ENCODE measurements around the gene CORO1A.
"Not testable (repeated sequence)": the region's sequence is repeated elsewhere in the genome, so short reads cannot be mapped to it uniquely, and the experiment has no call there.

The CORO1A gene

DNA sequence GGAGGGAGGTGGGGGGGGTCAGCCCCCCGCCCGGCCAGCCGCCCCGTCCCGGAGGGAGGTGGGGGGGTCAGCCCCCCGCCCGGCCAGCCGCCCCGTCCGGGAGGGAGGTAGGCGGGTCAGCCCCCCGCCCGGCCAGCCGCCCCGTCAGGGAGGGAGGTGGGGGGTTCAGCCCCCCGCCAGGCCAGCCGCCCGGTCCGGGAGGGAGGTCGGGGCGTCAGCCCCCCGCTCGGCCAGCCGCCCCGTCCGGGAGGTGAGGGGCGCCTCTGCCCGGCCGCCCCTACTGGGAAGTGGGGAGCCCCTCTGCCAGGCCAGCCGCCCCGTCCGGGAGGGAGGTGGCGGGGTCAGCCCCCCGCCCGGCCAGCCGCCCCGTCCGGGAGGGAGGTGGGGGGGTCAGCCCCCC is 14.0 kb upstream of the CORO1A start:
- H3K27ac ChIP-seq; DNase-seq (ENCODE audit: low read depth, low spot score): not testable (repeated sequence)

DNA sequence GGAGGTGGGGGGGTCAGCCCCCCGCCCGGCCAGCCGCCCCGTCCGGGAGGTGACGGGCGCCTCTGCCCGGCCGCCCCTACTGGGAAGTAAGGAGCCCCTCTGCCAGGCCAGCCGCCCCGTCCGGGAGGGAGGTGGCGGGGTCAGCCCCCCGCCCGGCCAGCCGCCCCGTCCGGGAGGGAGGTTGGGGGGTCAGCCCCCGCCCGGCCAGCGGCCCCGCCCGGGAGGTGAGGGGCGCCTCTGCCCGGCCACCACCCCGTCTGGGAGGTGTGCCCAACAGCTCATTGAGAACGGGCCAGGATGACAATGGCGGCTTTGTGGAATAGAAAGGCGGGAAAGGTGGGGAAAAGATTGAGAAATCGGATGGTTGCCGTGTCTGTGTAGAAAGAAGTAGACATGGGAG is 13.3 kb upstream of the CORO1A start:
- DNase-seq (ENCODE audit: low read depth, low spot score), result not testable (repeated sequence)

GRCh38 chr16:30173054-30173453 is 10.3 kb upstream of the CORO1A start:
- no peak for DNase-seq (ENCODE audit: low read depth, low spot score)

More for the DNA sequence above, 13.3 kb upstream of the CORO1A start:
- not testable (repeated sequence) for H3K27ac ChIP-seq

DNA sequence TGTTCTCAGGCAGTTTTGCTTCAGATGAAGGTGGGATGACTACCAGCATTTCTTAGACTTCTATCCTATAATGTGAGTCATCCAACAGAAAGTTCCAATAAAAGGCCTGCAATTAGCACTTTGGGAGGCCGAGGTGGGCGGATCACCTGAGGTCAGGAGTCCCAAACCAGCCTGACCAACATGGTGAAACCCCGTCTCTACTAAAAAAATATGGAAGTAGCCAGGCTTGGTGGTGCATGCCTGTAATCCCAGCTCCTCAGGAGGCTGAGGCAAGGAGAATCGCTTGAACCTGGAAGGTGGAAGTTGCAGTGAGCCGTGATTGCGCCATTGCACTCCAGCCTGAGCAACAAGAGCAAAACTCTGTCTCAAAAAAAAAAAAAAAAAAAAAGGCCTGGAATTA is 6.5 kb upstream of the CORO1A start:
- H3K27ac ChIP-seq; DNase-seq (ENCODE audit: low read depth, low spot score): not testable (repeated sequence)

More at GRCh38 chr16:30173054-30173453, 10.3 kb upstream of the CORO1A start:
- no peak overlapping the region for H3K27ac ChIP-seq

DNA sequence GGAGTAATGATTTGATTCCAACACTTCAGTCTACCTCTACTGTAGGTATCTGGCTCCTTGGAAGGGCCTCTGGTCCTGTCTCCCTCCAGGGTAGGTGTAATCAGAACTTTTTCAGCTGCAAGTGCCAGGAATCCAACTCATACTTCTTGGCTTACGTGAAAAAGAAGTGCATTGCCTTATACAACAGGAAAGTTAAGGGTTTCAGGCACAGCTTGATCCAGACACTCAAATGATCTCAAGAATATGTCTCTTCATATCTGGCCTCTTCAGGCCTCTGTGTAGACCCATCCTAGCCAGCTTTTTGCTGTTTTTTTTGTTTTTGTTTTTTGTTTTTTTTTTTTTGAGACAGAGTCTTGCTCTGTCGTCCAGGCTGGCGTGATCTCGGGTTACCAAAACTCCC is 4.2 kb upstream of the CORO1A start:
- H3K27ac ChIP-seq, result no peak overlapping the region
- DNase-seq (ENCODE audit: low read depth, low spot score), result no peak

- H3K27ac ChIP-seq, result no peak overlapping the region
- DNase-seq (ENCODE audit: low read depth, low spot score), result no peak
Observed at GRCh38 chr16:30179931-30180330, 3.5 kb upstream of the CORO1A start.

DNA sequence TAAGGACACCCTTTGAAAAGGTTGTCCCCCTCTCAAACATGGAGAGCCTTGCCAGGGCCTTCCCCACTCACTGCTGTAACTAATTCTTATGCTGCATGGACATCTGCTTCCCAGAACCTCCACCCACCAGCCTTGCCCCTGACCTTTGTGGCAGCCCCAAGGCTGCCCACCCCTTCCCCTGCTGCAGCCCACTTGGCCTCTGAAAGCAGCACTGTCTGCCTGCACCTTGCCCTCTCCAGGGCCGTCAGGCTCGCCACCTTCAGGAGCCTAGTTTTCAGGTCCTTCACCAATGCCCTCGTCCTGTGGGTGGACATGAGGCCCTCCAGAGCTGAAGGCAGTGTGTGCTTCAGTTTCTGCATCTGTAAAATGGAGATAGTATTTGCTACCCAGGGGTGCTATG is 2.7 kb upstream of the CORO1A start:
- no peak for DNase-seq (ENCODE audit: low read depth, low spot score)

GRCh38 chr16:30184096-30184890 is 891 bp downstream of the CORO1A start:
- no peak overlapping the region for H3K27ac ChIP-seq
- DNase-seq (ENCODE audit: low read depth, low spot score), result no peak

More for the DNA sequence above, 2.7 kb upstream of the CORO1A start:
- no peak overlapping the region for H3K27ac ChIP-seq

- H3K27ac ChIP-seq, result no peak overlapping the region
- no peak for DNase-seq (ENCODE audit: low read depth, low spot score)
Observed at GRCh38 chr16:30184891-30185682, 1.7 kb downstream of the CORO1A start.

DNA sequence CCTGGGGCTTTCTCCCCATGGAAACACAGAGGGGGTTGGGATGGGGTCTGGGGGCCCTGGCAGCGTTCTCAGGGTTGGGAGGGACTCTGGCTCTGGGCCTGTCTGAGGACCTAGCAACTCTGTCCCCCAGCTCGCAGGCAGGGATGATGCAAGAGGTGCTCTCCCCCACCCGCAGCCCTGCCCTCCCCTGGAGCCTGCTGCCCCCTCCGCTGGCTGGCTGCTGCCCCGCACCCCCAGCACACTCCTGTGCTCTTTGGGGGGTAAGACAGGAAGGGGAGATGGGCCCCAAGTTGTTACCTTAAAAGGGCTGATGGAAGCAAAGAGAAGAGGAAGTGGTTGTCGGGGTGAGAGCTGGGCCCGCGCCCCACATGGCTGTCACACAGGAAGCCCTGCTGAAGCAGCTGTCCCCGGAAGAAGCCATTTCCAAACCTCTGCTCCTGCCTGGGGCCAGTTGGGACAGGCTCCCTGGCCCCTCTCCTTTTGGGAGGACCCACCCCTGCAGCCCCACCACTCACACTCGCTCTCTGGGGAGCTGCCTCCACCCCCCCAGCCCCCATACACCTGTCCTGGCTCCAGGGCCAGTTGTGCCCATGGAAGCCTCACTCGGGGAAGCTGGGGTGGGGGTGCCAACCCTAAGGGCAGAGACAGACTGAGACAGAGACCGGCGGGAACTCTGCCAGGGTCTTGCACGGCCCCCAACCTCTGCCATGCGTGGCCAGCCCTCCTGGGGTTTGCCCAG is 2.5 kb downstream of the CORO1A start:
- DNase-seq (ENCODE audit: low read depth, low spot score), result no peak
- no peak overlapping the region for H3K27ac ChIP-seq

DNA sequence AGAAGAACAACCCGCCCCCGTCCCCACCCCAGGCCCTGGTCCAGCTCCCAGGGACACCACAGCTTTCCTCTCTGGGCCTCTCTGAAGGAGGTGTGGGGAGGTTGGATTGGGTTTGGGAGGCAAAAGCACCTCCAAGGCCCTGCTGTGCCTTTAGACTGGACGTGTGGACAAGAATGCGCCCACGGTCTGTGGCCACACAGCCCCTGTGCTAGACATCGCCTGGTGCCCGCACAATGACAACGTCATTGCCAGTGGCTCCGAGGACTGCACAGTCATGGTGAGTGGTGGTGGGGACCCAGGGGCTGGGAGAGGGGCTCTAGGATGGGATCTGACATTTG is 3.0 kb downstream of the CORO1A start:
- DNase-seq (ENCODE audit: low read depth, low spot score), result no peak
- H3K27ac ChIP-seq, result no peak overlapping the region

DNA sequence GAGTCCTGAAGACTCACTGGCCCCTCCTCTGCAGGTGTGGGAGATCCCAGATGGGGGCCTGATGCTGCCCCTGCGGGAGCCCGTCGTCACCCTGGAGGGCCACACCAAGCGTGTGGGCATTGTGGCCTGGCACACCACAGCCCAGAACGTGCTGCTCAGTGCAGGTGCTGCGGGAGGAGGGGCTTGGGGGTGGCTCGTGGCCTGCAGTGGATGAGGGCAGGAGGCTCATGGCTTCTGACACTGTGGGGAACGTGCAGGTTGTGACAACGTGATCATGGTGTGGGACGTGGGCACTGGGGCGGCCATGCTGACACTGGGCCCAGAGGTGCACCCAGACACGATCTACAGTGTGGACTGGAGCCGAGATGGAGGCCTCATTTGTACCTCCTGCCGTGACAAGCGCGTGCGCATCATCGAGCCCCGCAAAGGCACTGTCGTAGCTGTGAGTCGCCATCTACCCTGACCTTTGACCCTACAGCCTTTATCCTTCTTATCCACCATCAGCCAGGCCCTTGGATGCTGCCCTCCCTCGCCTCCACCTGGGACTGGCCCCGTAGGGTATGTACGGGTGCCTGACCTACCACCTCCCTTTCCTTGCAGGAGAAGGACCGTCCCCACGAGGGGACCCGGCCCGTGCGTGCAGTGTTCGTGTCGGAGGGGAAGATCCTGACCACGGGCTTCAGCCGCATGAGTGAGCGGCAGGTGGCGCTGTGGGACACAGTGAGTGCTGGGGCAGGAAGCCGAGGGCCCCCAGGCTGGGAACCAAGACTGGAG is 3.6 kb downstream of the CORO1A start:
- H3K27ac ChIP-seq, result no peak overlapping the region
- no peak for DNase-seq (ENCODE audit: low read depth, low spot score)

- H3K27ac ChIP-seq, result no peak overlapping the region
- DNase-seq (ENCODE audit: low read depth, low spot score), result no peak
Observed at GRCh38 chr16:30187556-30187865, 4.1 kb downstream of the CORO1A start.

DNA sequence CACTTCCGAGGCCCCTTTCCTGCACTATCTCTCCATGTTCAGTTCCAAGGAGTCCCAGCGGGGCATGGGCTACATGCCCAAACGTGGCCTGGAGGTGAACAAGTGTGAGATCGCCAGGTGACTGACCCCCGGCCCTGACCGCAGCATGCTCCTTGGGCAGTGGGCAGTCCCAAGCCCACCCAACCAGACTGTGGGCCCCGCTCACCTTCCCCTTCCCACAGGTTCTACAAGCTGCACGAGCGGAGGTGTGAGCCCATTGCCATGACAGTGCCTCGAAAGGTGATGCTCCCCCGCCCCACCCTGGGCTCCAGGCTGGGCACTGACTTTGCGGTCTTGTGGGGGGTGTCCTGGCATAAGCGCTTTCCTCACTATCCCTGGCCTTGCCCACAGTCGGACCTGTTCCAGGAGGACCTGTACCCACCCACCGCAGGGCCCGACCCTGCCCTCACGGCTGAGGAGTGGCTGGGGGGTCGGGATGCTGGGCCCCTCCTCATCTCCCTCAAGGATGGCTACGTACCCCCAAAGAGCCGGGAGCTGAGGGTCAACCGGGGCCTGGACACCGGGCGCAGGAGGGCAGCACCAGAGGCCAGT is 4.7 kb downstream of the CORO1A start:
- no peak for DNase-seq (ENCODE audit: low read depth, low spot score)

DNA sequence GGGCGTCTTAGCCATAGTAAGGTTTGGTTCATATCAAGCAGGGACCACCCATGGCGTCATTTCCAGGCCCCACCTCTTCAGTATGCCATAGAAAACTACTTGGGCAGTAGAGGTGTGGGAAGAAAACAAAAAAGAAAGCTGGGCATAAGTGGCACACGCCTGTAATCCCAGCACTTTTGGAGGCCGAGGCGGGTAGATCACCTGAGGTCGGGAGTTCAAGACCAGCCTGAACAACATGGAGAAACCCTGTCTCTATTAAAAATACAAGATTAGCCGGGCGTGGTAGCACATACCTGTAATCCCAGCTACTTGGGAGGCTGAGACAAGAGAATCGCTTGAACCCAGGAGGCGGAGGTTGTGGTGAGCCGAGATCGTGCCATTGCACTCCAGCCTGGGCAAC is 7.8 kb downstream of the CORO1A start:
- not testable (repeated sequence) for H3K27ac ChIP-seq; DNase-seq (ENCODE audit: low read depth, low spot score)

More for the DNA sequence above, 4.7 kb downstream of the CORO1A start:
- no peak overlapping the region for H3K27ac ChIP-seq

DNA sequence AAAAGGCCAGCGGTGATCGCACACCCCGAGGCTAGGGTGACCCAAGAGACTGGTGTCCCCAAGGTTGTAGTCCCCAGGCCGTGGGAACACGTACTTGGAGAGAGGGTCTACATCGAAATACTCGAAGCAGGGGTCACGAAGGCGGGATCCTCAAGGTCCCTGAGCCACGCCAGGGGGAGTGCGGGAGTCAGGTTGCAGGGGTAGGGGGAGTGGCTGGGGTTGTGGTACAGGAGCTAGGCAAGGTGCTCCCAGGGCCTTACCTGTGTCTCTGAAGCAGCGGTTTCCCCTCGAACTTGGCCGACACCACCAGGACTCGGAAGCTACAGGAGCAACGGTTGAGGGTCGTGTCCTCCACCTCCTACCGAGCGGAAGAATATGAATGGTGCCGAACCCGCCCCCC is 9.7 kb downstream of the CORO1A start:
- H3K27ac ChIP-seq; DNase-seq (ENCODE audit: low read depth, low spot score): not testable (repeated sequence)

DNA sequence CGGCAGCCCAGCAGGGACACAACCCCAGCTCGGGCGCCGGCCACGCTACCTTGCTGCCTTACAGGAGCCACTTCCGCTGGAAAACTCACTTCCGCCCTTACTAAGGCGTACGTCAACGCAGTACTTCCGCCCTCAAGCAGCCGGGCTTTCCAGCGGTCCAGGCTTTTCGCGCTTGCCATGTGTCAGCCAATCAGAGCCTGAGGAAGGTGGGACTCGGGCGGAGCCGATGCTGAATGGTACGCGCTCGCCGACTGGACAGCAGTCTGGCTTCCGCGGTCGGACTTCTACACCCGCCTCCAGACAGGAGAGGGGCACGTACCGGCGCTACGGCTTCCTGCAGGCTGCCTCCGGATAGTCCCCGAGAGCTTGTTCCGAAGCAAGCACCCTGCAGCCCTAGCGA is 10.2 kb downstream of the CORO1A start, which contains the start of the genes BOLA2B and SLX1A:
TSS of gene BOLA2B (minus strand) at position 52 of the 400 bp plus-strand sequence. CDS start 71 bp downstream, outside the sequence.
TSS of gene SLX1A (plus strand) at position 261 of the 400 bp plus-strand sequence. CDS start 210 bp downstream, outside the sequence.
- H3K27ac ChIP-seq; DNase-seq (ENCODE audit: low read depth, low spot score): not testable (repeated sequence)

DNA sequence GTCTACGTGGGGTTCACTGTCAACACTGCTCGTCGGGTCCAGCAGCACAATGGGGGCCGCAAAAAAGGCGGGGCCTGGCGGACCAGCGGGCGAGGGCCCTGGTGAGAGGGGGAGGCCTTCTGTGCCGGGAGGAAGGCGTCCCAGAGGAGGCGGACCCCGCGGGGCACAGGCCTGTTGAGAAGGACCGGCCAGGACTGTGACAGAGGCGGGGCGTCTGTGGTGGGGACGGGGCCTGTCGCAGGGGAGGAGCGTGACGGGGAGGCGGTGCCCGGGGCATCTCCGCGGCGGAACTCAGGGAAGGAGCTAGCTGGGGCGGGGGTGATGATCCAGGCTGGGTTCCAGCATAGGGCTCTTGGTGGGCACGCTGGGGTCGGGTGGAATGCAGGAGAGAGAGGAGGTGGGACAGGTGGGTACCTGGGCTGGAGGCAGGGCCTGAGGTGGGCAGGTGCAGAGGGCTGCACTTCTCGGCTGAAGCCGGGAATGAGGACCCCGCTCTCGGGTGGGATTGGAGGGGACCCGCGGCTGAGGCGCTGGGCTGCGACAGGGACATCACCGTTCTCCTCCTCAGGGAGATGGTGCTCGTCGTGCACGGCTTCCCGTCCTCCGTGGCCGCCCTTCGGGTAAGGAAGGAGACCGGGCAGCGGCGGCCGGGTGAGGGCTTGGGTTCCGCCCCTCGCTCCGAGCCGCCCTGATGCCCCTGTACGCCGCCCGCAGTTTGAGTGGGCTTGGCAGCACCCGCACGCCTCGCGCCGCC is 10.9 kb downstream of the CORO1A start:
- H3K27ac ChIP-seq; DNase-seq (ENCODE audit: low read depth, low spot score): not testable (repeated sequence)

DNA sequence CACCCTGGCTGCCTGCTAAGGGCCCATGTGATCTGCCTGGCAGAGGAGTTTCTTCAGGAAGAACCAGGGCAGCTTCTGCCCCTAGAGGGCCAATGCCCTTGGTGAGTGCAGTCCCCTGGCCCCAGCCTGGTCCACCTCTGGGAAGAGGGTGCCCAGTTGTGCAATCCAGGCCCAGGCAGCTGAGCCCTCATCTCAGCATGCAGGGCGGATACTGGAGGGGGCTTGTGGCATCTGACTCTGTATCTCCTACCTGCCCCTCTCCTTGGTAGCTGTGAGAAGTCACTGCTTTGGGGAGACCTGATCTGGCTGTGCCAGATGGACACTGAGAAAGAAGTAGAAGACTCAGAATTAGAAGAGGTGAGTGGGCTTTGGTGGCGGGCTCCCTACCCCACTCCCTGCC is 13.6 kb downstream of the CORO1A start:
- DNase-seq (ENCODE audit: low read depth, low spot score); H3K27ac ChIP-seq: not testable (repeated sequence)

Measured in epithelial cell of prostate (primary cell).